ENCODE data around the gene RCVRN.

- no peak for TF ChIP-seq POLR2A (IDR thresholded peaks at IDR 0.05)
- TF ChIP-seq, protein P1, sequence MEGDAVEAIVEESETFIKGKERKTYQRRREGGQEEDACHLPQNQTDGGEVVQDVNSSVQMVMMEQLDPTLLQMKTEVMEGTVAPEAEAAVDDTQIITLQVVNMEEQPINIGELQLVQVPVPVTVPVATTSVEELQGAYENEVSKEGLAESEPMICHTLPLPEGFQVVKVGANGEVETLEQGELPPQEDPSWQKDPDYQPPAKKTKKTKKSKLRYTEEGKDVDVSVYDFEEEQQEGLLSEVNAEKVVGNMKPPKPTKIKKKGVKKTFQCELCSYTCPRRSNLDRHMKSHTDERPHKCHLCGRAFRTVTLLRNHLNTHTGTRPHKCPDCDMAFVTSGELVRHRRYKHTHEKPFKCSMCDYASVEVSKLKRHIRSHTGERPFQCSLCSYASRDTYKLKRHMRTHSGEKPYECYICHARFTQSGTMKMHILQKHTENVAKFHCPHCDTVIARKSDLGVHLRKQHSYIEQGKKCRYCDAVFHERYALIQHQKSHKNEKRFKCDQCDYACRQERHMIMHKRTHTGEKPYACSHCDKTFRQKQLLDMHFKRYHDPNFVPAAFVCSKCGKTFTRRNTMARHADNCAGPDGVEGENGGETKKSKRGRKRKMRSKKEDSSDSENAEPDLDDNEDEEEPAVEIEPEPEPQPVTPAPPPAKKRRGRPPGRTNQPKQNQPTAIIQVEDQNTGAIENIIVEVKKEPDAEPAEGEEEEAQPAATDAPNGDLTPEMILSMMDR (IDR thresholded peaks at IDR 0.05) = no peak
These were observed 48.4 kb upstream of the RCVRN start for GRCh38 chr17:9953492-9953891.

All from ovary (tissue), 3 donors.